ENCODE data around the gene FAM241A.

The FAM241A gene

DNA sequence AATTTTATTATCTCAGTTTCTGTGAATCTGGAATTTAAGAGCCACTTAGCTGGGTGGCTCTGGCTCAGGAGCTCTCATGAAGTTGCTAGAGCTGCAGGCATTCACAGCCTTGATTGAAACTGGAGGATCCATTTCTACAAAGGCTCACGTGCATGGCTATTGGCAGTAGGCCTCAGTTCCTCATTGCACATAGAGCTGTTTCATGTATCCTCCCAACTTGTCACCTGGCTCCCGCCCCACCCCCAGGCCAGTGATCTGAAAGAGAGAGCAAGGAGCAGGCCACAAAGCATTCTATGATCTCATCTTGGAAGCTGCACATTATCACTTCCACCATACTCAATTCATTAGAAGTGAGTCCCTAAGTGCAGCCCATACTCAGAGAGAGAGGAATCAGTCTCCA lies 67.8 kb downstream of the FAM241A start:
- H3K27ac ChIP-seq (ENCODE audit: low read depth, low read length): no peak overlapping the region
- H3F3A ChIP-seq (ENCODE audit: insufficient read depth): no peaks in the 10 kb centered on the region
- H3K79me2 ChIP-seq (ENCODE audit: insufficient read depth, low read length): no peaks in the 10 kb centered on the region
- H3K27me3 ChIP-seq (ENCODE audit: low read length): no peaks in the 10 kb centered on the region
- H3K36me3 ChIP-seq (ENCODE audit: low read length): no peaks in the 10 kb centered on the region
- H3K9me3 ChIP-seq (ENCODE audit: insufficient read depth, low read length): no peaks in the 10 kb centered on the region
- H4K20me1 ChIP-seq (ENCODE audit: low read depth, low read length): no peaks in the 10 kb centered on the region
- H3K4me3 ChIP-seq (ENCODE audit: insufficient read depth, low read length, poor library complexity, severe bottlenecking): no peak overlapping the region
- H2AFZ ChIP-seq (ENCODE audit: low read depth, low read length, severe bottlenecking): no peak overlapping the region
- TF ChIP-seq EZH2phosphoT487 (conservative IDR thresholded peaks at IDR 0.05; ENCODE audit: low read length) (no peak), CTCF (IDR thresholded peaks at IDR 0.05; ENCODE audit: insufficient read depth, low read length, poor library complexity, severe bottlenecking) (no peak)
- no peaks in the 10 kb centered on the region for H3K9me2 ChIP-seq (replicated peaks; ENCODE audit: insufficient read depth, low read length)
- no peak overlapping the region for H3K9ac ChIP-seq (ENCODE audit: low read length)
- no peak overlapping the region for H3K4me2 ChIP-seq (ENCODE audit: low read depth, low read length, poor library complexity, severe bottlenecking)

DNA sequence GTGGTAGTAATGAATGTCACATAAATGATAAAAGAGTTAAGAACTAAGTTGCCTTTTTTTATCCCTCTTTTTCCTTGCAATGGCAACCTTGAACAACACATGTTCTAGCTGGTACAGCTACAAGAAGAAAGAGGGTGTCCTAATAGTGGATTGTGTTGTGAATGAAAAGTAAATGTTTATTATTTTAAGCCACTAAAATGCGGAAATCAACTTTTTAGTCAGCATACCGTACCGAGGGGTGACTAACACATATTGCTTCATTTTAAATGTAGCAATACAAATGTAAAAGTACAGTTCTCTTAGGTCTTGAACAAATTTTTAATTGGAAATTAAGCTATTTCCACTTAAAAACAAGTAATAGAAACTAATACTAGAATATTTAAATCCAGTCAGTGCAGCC lies 68.6 kb downstream of the FAM241A start:
- Histone ChIP-seq H3K27ac (ENCODE audit: low read depth, low read length) (no peak overlapping the region), H3K4me2 (ENCODE audit: low read depth, low read length, poor library complexity, severe bottlenecking) (no peak overlapping the region), H3F3A (ENCODE audit: insufficient read depth) (no peaks in the 10 kb centered on the region), H3K9me2 (replicated peaks; ENCODE audit: insufficient read depth, low read length) (no peaks in the 10 kb centered on the region), H3K79me2 (ENCODE audit: insufficient read depth, low read length) (no peaks in the 10 kb centered on the region), H3K27me3 (ENCODE audit: low read length) (no peaks in the 10 kb centered on the region), H3K9ac (ENCODE audit: low read length) (no peak overlapping the region), H3K36me3 (ENCODE audit: low read length) (no peaks in the 10 kb centered on the region), H2AFZ (ENCODE audit: low read depth, low read length, severe bottlenecking) (no peak overlapping the region), H3K9me3 (ENCODE audit: insufficient read depth, low read length) (no peaks in the 10 kb centered on the region), H4K20me1 (ENCODE audit: low read depth, low read length) (no peaks in the 10 kb centered on the region), H3K4me3 (ENCODE audit: insufficient read depth, low read length, poor library complexity, severe bottlenecking) (no peak overlapping the region)
- TF ChIP-seq CTCF (IDR thresholded peaks at IDR 0.05; ENCODE audit: insufficient read depth, low read length, poor library complexity, severe bottlenecking) (no peak), EZH2phosphoT487 (conservative IDR thresholded peaks at IDR 0.05; ENCODE audit: low read length) (no peak)

DNA sequence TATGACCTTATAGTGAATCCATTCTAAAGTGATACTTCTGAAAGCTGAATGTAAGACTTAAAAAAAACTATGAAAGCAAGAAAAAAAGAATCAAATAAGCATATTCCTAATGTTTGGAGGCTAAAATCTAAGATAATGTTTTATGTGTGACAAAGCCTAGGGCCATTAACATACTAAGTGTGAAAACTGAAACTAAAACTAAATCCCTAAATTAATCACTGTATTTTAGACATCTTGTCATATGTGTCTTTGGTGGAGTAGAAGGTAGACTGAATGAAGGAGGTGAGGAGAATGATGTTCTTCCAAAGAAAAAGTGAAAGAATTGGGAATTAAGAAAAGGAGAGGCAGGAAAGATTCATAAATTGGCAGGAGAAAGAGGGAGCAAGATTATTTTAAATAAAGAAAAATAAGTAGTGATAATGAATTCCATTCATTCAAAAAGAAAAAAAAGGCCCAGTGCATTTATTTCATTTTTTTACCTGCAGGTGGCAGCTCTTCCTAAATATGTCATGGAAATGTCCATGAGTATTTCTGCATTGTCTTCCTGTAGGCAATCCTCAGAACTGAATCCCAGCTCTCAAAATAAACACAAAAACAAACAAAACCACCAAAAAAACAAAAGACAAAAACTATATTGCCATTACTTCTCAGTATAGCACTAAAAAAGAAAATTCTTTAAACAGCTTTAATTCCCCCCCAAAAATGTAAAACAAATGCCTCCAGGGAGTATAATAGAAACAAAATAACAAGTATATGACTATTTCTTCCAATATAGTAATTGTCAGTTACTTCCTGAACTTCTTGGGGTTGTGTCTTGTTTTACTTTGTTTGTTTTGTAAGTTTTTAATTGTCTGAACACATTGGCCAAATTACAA lies 69.4 kb downstream of the FAM241A start:
- Histone ChIP-seq H3K9me3 (ENCODE audit: insufficient read depth, low read length) (no peaks in the 10 kb centered on the region), H3K9ac (ENCODE audit: low read length) (no peak overlapping the region), H3K4me2 (ENCODE audit: low read depth, low read length, poor library complexity, severe bottlenecking) (no peak overlapping the region), H3K36me3 (ENCODE audit: low read length) (no peaks in the 10 kb centered on the region), H3K4me3 (ENCODE audit: insufficient read depth, low read length, poor library complexity, severe bottlenecking) (no peak overlapping the region), H2AFZ (ENCODE audit: low read depth, low read length, severe bottlenecking) (no peak overlapping the region), H3K9me2 (replicated peaks; ENCODE audit: insufficient read depth, low read length) (no peaks in the 10 kb centered on the region), H3K27ac (ENCODE audit: low read depth, low read length) (no peak overlapping the region), H4K20me1 (ENCODE audit: low read depth, low read length) (no peaks in the 10 kb centered on the region), H3F3A (ENCODE audit: insufficient read depth) (no peaks in the 10 kb centered on the region), H3K27me3 (ENCODE audit: low read length) (no peaks in the 10 kb centered on the region), H3K79me2 (ENCODE audit: insufficient read depth, low read length) (no peaks in the 10 kb centered on the region)
- TF ChIP-seq EZH2phosphoT487 (conservative IDR thresholded peaks at IDR 0.05; ENCODE audit: low read length) (no peak), CTCF (IDR thresholded peaks at IDR 0.05; ENCODE audit: insufficient read depth, low read length, poor library complexity, severe bottlenecking) (no peak)
